ENCODE measurements around the gene CDKAL1.

The CDKAL1 gene

DNA sequence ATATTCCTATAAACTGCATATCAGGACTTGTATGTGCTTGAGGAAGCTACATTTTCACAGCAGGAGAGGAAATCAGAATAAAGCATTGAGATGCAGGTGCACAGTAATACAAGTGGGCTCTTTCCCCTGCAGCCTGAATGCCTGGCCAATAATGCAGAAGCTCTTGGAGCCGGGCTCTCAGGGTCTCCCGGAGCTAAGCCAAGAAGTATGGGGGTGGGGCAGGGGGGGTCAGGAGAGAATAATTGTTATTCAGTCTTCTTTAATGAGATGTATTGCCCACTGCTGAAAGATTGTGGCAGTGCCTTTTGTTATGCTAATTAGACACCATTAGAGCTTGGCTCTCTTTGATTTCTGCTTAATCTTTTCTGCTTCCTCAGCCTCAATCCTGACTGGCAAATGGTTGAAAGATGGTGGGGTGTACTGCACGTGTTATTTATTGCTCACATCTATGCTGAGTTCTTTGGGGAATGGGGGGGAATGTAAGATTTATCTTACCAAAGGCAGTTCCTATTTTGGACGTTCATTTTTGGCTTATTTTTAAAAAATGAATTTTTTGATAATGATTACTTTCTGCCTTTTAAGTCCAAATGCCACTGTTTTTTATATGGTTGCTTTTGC is 651.7 kb downstream of the CDKAL1 start:
- TF ChIP-seq NFIC (IDR thresholded peaks at IDR 0.05) (no peak), TEAD4 (IDR thresholded peaks at IDR 0.05) (no peak), FOXM1 (IDR thresholded peaks at IDR 0.05; ENCODE audit: borderline replicate concordance, low read depth) (no peak), CREB1 (IDR thresholded peaks at IDR 0.05; ENCODE audit: low read depth) (no peak), EGR1 (IDR thresholded peaks at IDR 0.05) (no peak), ZBTB7A (IDR thresholded peaks at IDR 0.05; ENCODE audit: low read depth) (no peak), TCF12 (IDR thresholded peaks at IDR 0.05; ENCODE audit: low read depth) (no peak), RAD21 (IDR thresholded peaks at IDR 0.05; ENCODE audit: low read depth) (no peak), CEBPB (IDR thresholded peaks at IDR 0.05) (no peak), EP300 (IDR thresholded peaks at IDR 0.05; ENCODE audit: borderline replicate concordance) (no peak)
- TF ChIP-seq, protein P1, sequence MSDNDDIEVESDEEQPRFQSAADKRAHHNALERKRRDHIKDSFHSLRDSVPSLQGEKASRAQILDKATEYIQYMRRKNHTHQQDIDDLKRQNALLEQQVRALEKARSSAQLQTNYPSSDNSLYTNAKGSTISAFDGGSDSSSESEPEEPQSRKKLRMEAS (IDR thresholded peaks at IDR 0.05), result no peak
- TF ChIP-seq, protein P2, sequence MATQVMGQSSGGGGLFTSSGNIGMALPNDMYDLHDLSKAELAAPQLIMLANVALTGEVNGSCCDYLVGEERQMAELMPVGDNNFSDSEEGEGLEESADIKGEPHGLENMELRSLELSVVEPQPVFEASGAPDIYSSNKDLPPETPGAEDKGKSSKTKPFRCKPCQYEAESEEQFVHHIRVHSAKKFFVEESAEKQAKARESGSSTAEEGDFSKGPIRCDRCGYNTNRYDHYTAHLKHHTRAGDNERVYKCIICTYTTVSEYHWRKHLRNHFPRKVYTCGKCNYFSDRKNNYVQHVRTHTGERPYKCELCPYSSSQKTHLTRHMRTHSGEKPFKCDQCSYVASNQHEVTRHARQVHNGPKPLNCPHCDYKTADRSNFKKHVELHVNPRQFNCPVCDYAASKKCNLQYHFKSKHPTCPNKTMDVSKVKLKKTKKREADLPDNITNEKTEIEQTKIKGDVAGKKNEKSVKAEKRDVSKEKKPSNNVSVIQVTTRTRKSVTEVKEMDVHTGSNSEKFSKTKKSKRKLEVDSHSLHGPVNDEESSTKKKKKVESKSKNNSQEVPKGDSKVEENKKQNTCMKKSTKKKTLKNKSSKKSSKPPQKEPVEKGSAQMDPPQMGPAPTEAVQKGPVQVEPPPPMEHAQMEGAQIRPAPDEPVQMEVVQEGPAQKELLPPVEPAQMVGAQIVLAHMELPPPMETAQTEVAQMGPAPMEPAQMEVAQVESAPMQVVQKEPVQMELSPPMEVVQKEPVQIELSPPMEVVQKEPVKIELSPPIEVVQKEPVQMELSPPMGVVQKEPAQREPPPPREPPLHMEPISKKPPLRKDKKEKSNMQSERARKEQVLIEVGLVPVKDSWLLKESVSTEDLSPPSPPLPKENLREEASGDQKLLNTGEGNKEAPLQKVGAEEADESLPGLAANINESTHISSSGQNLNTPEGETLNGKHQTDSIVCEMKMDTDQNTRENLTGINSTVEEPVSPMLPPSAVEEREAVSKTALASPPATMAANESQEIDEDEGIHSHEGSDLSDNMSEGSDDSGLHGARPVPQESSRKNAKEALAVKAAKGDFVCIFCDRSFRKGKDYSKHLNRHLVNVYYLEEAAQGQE (IDR thresholded peaks at IDR 0.05; ENCODE audit: low read depth), result no peak

DNA sequence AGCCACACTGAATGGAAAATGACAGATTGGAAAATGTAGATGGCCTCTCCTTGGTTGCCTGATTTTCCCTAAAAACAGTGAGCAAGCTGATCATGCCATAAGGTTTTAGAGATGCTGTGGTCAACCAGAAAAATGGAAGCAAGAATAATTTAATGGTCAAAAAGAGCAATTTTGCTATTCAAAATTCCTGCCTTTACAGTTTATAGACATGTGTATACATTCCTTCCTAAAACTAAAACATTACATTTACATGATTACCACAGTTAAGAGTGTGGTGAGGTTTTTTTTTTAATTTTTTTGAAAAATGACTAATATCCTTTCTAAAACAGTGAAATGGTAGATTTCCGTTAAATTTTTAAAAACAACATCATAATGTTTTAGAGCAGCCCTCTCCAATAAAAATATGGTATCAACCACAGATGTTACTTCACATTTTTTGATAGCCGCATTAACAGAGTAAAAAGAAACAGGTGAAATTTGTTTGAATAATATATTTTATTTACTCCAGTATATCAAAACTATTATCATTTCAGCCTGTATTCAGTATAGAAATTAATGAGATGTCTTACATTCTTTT is 652.3 kb downstream of the CDKAL1 start:
- TF ChIP-seq EGR1 (IDR thresholded peaks at IDR 0.05), result no peak
- TF ChIP-seq, protein P2 (IDR thresholded peaks at IDR 0.05; ENCODE audit: low read depth), result no peak
- TF ChIP-seq, protein P3, sequence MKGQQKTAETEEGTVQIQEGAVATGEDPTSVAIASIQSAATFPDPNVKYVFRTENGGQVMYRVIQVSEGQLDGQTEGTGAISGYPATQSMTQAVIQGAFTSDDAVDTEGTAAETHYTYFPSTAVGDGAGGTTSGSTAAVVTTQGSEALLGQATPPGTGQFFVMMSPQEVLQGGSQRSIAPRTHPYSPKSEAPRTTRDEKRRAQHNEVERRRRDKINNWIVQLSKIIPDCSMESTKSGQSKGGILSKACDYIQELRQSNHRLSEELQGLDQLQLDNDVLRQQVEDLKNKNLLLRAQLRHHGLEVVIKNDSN (IDR thresholded peaks at IDR 0.05), result no peak
- TF ChIP-seq, protein P1 (IDR thresholded peaks at IDR 0.05), result no peak
- TF ChIP-seq FOXM1 (IDR thresholded peaks at IDR 0.05; ENCODE audit: borderline replicate concordance, low read depth), result no peak
- TF ChIP-seq EP300 (IDR thresholded peaks at IDR 0.05; ENCODE audit: borderline replicate concordance), result no peak
- no peak for TF ChIP-seq YY1 (IDR thresholded peaks at IDR 0.05; ENCODE audit: low read depth)
- no peak for TF ChIP-seq ZBTB7A (IDR thresholded peaks at IDR 0.05; ENCODE audit: low read depth)
- no peak for TF ChIP-seq TEAD4 (IDR thresholded peaks at IDR 0.05)
- TF ChIP-seq CEBPB (IDR thresholded peaks at IDR 0.05), result no peak

DNA sequence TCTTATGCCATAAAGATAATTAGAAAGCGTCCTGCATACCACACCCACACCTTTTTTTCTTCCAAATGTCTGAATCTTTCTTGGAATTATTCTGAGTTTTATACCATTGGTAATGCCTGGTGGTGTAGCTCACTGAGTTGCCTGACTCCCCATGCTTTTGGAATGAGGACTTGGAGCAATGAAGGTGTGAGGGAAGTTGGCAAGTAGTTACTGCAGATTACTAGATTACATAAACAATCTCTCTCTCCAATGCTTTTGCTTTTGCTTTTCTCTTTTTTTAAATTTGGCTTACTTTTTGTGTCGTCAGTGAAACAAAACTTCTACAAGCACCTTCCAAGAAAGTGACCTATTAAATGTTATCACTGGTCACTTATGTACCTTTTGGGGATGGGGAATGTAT is 653.2 kb downstream of the CDKAL1 start:
- TF ChIP-seq EGR1 (IDR thresholded peaks at IDR 0.05) (no peak), CEBPB (IDR thresholded peaks at IDR 0.05) (no peak), CREB1 (IDR thresholded peaks at IDR 0.05; ENCODE audit: low read depth) (no peak), TEAD4 (IDR thresholded peaks at IDR 0.05) (no peak)
- TF ChIP-seq, protein P3 (IDR thresholded peaks at IDR 0.05), result no peak
- TF ChIP-seq, protein P2 (IDR thresholded peaks at IDR 0.05; ENCODE audit: low read depth), result no peak

DNA sequence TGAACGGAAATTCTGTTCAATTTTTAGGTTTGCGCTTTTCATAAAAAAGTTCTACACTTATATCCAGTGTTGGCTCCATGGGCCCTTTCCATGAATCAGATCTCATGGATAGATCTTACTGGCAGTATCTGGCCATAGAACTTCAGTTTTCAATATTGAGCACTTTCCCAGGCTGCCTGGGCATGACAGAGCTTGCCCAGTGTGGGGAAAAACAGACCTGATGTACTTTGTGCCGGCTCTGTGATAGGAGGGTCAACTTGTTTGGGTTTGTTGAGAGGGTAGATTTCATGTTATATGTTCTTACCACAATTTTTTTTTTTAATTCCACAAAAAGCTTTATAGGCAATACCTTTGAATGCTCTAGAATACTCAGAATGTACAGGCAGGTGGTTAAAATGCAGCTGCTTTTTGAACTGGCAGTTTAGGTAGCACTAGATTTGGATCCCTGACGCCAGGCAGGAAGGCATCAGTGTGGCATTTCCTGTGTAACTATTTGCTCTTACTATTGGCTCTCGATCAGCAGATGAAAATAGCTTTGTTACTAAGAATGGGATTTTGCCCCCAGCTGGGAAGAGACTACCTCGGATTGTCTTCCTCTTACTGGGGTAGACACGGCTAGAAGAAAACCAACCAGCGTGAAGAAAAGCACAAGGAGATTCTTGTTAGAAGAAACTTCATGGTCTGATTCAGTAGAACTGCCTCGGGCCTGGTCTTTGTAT is 654.4 kb downstream of the CDKAL1 start:
- TF ChIP-seq NFIC (IDR thresholded peaks at IDR 0.05) (no peak), EP300 (IDR thresholded peaks at IDR 0.05; ENCODE audit: borderline replicate concordance) (no peak)
